HG02852 (cell line): ENCODE results near the gene ST3GAL4.
"Not testable (repeated sequence)": the region's sequence is repeated elsewhere in the genome, so short reads cannot be mapped to it uniquely, and the experiment has no call there.

ENCODE experiments used
- ATAC-seq: cut with Tn5 transposase; IDR thresholded peaks from one replicate; pipeline ENCODE4 v1.9.1; 2021; ENCODE audit warnings: mild to moderate bottlenecking, moderate library complexity; ENCODE audit not compliant: unreplicated experiment

ST3GAL4 gene

GRCh38 chr11:126361400-126361799 is 5.9 kb downstream of the ST3GAL4 start:
- no peak for ATAC-seq

DNA sequence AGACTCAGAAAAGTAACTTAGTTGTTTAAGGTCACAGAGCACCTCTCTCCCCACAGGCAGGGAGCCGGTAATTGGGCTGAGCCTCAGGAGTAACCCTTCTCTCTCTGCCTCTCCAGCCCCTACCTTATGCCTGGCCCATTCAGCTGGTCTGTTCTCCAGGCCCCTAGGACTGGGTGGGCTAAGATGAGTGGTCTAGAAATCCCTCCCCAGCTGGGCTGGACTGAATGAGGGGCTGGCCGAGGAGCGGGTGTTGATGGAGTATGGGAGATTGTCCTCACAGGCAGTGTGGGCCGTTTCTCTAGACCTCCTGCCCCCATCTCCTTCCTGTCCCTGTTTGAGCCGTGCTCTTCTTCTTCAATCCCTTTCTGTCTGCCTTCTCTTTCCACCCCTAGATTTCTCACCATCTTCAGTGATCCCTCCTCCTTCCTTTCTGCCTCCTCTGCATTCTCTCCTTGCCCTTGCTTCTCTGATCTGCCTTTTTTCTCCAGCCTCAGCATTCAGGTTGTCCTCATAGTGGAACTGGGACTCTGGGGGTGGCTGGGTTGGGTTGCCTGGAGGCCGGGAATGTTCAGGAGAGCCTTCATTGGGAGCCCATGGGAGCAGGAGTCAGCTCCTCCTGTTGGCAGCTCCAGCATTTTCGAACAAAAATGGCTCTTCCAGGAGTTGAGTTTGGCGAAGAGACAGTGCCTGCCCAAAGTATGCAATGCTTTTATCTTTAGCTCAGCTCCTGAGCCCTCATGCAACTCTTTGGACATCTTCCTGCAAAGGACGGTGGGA is 7.6 kb downstream of the ST3GAL4 start:
- no peak for ATAC-seq

DNA sequence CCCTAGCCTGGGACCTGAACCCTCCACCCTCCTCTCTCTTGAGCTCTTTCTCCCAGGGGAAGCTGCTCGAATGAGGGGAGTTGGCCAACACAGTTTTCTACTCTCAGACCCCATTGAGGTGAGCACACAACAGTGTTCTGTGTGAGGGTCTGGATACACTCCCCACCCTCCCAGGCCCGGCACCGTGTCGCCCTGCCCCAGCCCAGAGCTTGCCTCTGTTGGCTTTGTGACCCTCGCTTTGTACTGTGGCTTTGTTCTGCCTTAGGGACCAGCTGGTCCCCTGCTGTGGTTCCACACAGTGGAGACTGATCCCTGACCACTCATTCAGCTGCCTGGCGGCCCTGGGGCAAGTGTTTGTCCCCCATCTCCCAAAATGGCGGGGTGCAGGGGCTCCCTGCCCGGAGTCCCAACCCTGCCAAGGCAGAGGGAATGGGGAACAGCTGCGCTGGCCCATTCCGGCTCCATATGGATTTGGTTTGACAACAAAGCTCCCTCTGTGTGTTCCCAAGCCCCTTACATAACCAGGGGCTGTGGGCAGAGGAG is 8.3 kb downstream of the ST3GAL4 start:
- ATAC-seq: no peak

DNA sequence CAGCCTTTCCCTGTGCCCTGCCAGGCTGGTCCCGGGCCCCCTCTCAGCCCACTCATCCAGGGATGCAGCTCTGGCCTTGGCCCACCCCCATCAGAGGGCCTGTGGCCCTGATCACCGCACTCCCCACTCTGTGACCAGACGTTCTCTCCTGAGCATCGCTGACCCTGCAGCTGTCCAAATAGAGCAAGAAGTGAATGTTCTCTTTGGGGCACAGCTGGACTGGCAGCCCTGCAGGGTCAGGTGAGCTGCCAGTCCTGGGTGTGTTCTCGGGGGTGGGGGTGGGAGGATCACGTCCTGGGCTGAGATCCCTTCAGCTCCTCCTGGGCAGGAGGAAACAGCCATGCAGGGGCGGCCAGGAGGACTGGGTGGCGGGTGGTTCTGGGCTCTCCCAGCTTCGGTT is 9.2 kb downstream of the ST3GAL4 start:
- not testable (repeated sequence) for ATAC-seq

DNA sequence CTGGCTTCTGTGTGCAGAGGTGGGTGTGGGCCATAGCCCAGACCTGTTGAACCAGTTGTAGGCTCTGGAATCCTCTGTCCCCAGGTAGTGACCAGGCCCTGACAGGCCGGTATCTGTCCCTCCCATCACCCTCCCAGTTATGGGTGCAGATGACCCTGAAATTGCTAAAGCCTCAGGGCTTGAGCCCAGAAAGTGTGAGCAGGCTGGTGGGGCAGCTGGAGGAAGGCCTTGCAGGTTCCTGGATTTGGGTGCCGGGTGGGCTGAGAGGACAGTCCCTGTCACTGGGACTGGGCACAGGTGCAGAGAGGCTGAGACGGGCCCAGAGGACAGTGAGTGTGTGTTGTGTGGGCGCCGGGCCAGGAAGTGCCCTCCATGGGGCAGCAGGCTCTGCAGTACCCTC is 10.0 kb downstream of the ST3GAL4 start:
- ATAC-seq: not testable (repeated sequence)

GRCh38 chr11:126366064-126366822 is 10.8 kb downstream of the ST3GAL4 start:
- ATAC-seq: no peak

DNA sequence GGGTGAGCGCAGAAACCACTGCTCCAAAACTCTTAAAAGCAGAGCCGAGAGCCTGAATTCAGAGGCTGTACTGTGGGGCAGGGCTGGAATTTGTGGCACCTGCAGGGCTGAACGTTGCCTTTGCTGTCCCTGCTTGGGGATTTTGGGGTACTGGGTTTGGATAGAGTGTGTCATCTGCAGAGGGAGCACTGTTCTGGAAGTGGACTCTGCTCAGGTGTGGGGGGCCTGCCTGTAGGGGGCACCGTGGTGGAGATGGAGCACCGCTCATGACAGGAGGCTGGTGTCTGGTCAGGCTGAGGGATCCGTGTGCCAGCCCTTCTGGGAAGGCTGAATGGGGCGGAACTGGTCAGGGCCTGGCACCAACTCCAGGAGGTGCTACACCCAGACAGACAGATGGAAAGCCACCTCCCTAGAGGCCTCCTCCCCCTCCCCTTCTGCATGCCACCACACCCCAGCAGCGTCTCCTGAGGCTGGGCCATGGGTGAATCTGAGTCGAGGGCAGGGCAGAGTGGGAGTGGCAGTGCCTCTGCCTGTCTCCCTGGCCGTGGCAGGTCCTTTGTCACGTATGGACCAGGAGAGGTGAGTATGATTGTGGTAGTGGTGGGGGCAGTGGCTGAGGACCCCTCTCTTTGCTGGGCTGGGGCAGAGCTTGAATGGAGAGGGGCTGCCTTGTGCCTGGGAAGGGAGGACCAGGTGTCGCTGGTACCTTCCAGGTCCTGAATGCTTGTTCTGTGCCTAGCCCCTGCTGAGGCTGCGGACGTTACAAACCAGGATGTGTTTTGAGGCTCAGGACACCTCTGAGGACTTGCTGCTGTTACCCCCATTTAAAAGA is 11.6 kb downstream of the ST3GAL4 start:
- not testable (repeated sequence) for ATAC-seq

DNA sequence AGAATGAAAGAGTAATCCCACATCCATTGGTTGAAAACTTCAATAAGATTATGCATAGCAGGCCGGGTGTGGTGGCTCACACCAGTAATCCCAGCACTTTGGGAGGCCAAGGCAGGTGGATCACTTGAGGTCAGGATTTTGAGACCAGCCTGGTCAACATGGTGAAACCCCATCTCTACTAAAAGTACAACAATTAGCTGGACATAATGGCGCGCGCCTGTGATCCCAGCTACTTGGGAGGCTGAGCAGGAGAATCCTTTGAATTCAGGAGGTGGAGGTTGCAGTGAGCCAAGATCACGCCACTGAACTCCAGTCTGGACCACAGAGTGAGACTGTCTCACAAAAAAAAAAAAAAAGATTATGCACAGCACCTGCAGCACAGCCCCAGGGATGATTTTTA is 12.3 kb downstream of the ST3GAL4 start:
- ATAC-seq: not testable (repeated sequence)

DNA sequence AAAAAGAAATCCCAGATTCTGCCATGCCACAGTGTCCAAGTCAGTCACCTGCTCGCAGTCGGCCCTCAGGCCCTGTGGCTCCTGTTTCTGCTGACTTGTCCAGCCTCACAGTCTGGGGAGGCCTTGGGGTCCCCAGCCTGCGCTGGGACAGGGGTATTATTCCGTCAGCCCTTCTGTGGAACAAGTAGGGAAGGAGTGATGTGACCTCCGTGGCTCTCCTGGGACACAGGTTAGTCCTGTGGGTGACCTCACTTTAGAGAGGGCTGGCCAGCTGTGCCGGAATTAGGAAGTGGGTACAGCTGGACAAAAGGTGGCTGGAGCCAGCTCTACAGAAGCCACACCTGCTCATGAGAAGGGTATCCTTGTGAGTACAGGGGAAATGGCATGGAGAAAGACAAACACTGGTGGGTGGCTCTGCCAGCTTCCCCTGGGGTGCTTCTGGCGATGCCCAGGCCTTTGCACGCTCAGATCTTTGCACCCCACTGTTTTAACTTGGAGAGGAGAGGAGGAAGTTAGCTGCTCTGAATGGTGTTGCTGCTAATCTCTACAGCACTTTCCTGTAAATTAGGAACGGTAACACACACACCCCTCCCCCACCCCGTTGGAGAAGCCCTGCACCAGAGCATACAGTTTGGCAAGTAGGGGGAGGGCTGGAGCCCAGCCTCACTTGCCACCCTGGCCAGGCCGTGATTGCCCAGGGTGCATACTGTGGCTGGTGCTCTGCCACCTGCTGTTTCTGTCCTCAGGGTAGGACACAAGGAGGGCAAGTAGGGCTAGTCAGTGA is 13.0 kb downstream of the ST3GAL4 start:
- not testable (repeated sequence) for ATAC-seq

GRCh38 chr11:126370016-126370415 is 14.5 kb downstream of the ST3GAL4 start:
- ATAC-seq: no peak

- ATAC-seq: no peak
Observed at GRCh38 chr11:126371595-126371994, 16.1 kb downstream of the ST3GAL4 start.

GRCh38 chr11:126373389-126374066 is 18.0 kb downstream of the ST3GAL4 start:
- not testable (repeated sequence) for ATAC-seq

GRCh38 chr11:126374562-126375300 is 19.2 kb downstream of the ST3GAL4 start:
- not testable (repeated sequence) for ATAC-seq

DNA sequence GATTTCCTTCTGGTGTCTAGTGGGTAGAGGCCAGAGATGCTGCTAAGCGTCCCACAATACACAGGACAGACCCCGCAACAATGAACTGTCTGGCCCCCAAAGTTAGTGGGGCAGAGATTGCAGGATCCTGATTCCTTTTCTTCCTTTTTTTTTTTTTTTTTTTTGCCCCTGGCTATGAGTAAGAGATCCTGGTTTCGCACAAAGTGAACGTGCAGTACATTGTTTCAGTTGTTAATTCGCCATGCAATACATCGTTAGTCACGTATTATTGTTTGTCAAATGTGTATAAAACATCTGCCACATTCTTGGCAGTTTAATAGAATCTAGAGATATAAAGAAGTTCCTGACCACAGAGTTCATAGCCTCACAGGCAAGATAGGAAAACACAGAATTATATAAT is 20.2 kb downstream of the ST3GAL4 start:
- ATAC-seq: no peak

DNA sequence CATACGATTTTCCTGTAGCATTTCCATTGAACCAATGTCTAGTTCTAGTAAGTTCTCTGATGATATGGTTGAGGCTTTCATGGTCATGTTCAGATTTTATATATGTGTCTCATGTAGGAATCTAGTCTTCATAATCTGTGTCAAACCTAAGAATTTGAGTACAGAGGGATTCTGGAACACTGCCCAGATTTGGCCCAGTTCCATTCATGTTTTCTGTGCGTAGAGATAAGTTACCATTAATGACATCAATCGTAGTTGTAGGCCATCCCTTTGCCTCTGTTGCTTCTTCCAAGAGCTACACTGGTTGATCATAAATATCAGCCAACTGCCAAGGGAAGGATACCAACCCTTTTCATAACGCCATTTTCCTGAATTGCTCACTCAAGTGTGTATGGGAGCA is 23.3 kb downstream of the ST3GAL4 start:
- no peak for ATAC-seq

DNA sequence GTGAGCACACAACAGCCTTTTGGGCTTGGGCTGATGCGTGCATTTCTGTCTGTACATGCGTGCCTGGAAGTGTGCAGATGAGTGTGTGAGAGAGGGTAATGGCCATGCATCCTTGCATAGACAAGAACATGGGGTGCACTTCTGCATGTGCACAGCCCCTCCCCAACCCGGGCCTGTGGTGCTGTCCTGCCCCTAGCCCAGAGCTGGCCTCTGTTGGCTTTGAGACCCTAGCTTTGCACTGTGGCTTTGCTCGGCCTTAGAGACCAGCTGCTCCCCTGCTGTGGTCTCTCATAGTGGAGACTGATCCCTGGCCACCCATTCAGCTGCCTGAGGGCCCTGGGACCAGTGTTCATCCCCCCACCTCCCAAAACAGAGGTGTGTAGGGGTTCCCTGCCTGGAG is 25.4 kb downstream of the ST3GAL4 start:
- ATAC-seq: no peak

GRCh38 chr11:126381960-126382359 is 26.5 kb downstream of the ST3GAL4 start:
- ATAC-seq: not testable (repeated sequence)

DNA sequence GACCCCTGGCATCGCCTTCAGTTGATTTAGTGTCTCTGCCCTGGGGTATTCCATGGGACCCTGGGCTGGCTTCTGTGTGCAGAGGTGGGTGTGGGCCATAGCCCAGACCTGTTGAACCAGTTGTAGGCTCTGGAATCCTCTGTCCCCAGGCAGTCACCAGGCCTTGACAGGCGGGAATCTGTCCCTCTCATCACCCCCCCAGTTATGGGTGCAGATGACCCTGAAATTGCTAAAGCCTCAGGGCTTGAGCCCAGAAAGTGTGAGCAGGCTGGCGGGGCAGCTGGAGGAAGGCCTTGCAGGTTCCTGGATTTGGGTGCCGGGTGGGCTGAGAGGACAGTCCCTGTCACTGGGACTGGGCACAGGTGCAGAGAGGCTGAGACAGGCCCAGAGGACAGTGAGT is 27.2 kb downstream of the ST3GAL4 start:
- ATAC-seq: not testable (repeated sequence)
